Measurements from ENCODE around the gene CUL9.

Gene CUL9

DNA sequence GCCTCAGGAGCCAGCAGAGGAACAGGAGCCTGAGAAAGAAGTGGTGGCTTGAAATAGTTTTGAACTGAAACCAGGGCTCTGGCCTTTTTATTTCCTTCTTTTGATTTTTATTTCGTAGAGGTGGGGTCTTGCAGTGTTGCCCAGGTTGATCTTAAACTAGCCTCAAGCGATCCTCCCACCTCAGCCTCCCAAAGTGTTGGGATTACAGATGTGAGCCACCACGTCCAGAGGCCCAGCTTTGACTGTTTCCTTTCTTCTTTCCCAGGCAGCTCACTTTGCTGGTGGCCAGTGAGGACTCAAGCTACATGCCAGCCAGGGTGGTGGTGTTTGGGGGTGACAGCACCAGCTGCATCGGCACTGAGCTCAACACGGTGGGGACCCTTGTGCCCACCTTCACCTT lies 20.5 kb downstream of the CUL9 start:
- no peak for DNase-seq

DNA sequence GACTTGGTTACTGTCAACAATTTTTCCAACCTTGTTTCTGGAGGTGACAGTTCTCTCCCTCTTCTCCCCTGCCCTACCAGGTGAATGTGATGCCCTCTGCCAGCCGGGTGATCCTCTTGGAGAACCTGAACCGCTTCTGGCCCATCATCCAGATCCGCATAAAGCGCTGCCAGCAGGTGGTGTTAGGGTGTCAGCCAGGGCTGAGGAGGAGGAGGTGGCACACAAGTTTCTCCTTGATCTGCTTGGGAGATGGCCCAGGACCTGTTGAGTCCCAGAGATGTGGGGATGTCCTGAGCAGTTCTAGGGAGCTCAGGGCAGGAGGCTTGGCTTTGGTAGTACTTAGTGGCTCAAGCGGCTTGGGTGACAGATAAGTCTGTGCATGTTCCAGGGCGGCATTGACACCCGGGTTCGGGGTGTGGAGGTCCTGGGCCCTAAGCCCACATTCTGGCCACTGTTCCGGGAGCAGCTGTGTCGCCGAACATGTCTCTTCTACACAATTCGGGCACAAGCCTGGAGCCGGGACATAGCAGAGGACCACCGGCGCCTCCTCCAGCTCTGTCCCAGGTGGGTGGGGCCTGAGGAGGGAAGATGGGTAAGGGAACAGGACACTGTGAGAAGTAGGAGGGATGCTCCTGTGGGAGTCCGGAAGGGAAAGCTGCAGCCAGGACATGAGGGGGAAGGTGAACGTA lies 21.2 kb downstream of the CUL9 start:
- no peak for DNase-seq

DNA sequence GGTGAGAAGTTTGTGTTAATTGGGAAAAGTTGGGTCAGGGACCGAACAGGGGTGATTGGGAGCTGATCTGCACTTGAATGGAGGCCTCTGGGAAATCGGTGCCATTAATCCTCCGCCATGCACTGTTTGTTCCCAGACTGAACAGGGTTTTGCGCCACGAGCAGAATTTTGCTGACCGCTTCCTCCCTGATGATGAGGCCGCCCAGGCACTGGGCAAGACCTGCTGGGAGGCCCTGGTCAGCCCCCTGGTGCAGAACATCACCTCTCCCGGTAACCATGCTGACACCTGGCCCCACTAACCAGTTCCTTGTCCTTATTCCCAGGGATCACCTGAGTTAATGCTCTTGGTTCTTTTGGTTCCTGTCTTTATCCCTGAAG lies 21.7 kb downstream of the CUL9 start:
- no peak for DNase-seq

DNA sequence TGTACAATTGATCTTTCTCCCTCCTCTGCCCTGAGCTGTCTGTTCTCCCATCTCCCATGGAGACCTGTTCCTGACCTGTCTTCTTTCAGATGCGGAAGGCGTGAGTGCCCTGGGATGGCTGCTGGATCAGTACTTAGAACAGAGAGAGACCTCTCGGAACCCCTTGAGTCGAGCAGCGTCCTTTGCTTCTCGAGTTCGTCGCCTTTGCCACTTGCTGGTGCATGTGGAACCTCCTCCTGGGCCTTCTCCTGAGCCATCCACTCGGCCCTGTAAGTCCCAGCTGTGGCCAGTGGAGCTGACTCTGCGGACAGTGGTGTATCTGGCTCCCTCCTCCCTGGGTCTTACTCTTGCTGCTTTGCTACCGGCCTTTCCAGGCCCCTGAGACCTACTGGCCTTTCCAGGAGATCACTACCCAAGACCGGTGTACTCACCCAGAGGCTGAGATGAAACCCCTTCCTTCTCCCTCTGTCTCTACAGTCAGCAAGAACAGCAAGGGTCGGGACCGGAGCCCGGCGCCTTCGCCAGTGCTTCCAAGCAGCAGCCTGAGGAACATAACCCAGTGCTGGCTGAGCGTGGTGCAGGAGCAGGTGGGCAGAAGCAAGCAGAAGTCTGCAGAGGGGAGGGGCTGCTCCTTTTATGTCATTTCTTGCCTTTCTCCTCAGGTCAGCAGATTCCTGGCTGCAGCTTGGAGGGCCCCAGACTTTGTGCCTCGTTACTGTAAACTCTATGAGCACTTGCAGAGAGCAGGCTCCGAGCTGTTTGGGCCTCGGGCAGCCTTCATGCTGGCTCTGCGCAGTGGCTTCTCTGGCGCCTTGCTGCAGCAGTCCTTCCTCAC lies 22.5 kb downstream of the CUL9 start:
- DNase-seq, result no peak

DNA sequence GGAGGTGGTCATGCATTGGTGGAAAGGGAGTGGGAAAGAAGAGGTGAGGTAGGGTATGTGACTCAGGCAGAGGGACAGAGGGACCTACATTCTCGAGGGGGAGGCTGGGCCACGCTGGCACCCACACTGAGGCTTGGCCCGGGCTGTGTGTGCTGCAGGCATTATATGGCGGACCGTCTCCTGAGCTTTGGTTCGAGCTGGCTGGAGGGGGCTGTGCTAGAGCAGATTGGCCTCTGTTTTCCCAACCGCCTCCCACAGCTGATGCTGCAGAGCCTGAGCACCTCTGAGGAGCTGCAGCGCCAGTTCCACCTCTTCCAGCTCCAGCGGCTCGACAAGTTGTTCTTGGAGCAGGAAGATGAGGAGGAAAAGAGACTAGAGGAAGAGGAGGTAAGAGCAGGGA lies 23.9 kb downstream of the CUL9 start:
- no peak for DNase-seq

DNA sequence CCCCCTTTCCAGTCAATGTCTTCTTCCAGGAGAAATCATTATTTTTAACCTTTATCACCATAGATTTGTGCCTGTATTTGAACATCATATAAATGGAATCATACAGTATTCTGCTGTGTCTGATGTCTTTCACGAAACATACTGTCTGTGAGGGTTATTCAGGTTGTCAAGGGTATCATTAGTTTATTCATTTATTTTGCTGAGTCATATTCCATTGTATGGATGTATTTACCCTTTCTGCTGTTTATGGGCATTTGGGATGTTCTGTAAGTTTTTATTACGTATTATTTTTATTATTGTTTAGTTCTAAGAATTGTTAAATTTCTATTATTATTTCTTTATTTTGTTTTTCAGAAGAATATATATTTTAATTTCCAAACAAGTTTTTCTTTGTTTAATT lies 25.3 kb downstream of the CUL9 start:
- no peak for DNase-seq

DNA sequence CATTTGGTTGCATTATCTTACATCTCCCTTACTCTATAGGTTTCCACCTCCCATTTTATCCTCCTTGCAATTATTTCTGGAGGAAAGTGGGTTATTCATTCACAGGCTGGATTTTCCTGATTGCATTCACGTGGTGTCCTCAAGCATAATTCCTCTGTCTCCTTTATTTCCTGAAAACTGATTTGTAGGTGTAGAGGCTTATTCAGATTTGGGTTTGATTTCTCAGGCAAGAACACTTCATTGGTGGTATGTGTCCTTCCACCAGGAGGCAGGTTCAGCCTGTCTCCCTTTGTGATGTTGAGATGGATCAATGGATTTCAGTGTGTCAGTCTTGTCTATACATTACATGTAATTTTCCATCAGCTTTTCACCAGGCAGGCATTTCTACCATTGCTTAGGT lies 30.0 kb downstream of the CUL9 start:
- no peak for DNase-seq

DNA sequence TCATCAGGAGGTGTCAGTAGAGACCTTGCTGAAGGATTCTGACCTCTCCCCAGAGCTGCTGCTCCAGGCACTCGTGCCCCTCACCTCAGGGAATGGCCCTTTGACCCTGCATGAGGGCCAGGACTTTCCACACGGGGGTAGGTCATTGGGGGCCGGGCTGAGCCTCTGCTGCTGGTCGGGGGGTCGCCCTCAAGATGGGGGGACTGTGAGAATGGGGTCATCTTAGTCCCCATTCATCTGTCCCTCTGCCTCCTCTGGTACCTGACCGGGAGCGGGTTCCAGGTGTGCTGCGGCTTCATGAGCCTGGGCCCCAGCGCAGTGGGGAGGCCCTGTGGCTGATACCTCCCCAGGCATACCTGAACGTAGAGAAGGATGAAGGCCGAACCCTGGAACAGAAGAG lies 31.4 kb downstream of the CUL9 start:
- DNase-seq, result no peak

DNA sequence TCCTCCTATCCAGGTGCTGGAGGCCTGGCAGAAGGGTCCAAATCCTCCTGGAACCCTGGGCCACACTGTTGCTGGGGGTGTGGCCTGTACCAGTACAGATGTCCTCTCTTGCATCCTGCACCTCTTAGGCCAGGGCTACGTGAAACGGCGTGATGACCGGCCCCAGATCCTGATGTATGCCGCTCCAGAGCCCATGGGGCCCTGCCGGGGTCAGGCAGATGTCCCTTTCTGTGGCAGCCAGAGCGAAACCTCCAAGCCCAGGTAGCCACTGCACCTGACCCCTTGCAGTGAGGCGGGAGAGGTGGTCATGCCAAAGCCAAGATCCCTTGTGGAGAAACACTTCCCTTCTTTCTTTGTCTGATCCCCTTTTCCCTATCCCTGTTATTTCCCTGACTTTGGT lies 33.1 kb downstream of the CUL9 start:
- no peak for DNase-seq

DNA sequence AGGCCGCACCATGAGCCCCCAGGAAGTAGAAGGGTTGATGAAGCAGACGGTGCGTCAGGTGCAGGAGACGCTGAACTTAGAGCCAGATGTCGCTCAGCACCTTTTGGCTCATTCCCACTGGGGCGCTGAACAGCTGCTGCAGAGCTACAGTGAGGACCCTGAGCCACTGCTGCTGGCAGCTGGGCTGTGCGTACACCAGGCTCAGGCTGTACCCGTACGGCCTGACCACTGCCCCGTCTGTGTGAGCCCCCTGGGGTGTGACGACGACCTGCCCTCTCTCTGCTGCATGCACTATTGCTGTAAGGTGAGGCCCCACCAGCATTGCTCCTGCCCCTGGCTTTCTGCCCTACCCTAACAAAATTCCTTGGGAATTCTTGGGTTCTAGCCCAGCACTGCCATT lies 34.2 kb downstream of the CUL9 start:
- no peak for DNase-seq

DNA sequence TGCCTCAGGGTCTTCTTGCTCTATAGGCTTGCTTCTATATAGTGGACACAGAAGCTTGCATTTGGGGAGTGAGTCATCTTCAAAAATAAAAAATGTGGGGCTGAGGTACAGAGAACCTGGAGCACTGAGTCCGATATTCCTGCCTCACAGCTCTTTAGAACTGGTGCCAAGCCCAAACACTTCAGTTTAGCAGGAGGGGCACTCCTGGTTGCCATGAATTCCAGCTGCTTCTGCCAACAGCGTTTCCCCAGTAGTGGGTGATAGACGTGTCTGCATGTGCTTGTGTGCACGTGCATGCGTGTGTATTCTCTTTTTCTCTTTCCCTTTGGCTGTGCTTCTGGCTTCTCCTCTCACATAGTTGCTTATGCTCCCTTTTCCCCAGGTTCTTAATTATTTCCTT lies 35.4 kb downstream of the CUL9 start:
- DNase-seq, result no peak

DNA sequence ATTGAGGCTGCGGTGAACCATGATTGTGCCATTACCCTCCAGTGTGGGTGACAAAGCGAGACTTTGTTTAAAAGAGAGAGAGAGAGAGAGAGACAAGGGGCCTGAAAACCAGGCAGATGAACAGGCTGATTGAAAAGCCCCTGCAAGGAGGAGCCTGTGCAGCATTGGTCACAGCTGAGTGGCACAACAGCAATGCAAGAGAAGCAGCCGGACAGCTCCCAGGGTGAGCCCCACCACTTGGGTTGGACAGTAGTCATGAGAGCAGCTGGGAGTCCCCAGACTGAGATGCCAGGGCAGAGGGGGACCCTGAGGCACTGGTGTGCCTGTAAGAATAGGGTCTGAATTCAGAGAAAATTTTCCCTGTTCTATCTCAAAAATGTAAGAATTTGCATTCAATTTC lies 37.1 kb downstream of the CUL9 start:
- DNase-seq, result no peak

DNA sequence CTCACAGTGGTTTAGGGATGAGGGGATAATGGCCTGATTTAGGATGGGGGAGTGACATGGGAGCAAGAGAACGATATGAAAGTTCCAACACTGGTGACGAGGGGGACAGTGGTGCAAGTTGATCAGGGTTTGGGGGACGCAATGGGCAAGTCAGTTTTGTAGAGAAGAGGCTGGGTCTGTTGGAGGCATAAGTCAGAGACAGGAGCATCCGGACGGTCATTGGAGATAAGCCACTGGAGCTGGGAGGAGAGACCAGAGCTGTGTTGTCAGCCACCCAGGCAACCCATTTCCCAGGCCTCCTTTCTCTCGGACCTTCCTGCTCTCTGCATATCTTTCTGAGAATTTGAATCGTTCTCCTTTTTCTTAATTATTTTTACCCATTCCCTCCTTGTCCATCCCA lies 37.8 kb downstream of the CUL9 start:
- no peak for DNase-seq

DNA sequence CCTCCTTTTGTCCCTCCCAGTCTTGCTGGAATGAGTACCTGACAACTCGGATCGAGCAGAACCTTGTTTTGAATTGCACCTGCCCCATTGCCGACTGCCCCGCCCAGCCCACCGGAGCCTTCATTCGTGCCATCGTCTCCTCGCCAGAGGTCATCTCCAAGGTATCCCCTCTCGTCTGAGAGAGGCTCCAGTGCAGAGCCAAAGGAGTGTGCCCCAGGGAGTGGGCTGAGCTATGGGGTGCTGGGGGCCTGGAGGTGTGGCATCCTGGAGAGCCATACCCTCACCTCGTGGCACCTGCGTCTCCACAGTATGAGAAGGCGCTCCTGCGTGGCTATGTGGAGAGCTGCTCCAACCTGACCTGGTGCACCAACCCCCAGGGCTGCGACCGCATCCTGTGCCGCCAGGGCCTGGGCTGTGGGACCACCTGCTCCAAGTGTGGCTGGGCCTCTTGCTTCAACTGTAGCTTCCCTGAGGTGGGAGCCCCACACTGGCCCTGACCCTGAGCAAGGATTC lies 38.5 kb downstream of the CUL9 start:
- DNase-seq, result no peak

DNA sequence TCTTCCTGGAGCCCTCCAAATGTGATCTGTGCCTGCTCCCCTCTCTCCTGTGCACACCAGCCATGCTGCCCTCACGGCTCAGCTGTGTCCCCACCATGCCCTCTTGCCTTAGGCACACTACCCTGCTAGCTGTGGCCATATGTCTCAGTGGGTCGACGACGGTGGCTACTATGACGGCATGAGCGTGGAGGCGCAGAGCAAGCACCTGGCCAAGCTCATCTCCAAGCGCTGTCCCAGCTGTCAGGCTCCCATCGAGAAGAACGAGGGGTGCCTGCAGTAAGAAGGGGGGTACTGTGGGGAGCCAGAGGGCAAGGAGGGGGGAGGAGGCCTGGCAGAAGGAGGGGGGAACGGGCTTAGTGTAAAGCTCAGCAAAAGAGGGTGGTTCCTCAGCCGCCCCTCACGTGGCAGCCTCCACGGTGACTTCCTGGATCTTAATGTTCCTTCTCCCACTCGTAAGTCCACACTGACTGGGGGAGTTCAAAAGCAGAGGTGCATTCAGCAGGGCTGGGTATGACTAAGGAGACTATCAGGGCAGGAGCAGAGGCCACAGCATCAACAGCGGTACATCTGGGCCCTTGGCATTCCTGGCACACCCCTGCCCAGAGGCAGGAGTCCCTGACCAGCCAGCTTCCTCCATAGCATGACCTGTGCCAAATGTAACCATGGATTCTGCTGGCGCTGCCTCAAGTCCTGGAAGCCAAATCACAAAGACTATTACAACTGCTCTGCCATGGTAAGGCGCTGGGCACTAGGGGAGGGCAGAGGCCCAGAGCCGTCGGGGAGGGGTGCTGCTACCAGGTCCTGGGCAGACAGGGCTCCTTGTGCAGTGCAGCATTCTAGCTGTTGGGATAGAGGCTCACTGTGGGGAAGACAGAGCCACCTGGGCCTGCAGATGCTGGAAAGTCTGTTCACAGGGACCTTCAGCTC lies 39.3 kb downstream of the CUL9 start:
- DNase-seq, result no peak

DNA sequence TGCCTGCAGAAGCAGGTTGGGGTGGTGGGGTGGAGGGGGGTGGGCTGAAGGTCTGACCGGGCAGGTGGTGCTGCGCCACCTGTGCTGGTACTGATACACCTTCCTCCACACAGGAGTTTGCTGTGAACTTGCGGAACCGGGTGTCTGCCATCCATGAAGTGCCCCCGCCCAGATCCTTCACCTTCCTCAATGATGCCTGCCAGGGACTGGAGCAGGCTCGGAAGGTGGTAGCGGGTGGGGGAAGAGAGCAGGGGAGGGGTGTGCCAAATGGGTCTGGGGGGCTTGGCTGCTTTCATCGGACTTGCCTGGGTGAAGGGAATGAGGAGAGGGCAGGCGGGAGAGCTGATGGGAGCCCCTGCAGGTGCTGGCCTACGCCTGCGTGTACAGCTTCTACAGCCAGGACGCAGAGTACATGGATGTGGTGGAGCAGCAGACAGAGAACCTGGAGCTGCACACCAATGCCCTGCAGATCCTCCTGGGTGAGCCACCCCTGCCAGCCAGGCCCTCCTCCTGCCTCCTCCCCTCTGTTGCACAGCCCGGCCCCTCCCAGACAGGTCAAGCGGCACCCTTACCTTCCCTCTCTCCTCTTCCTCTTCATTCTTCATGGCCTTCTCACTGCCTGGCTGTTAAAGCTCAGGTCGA lies 40.5 kb downstream of the CUL9 start:
- DNase-seq, result no peak

DNA sequence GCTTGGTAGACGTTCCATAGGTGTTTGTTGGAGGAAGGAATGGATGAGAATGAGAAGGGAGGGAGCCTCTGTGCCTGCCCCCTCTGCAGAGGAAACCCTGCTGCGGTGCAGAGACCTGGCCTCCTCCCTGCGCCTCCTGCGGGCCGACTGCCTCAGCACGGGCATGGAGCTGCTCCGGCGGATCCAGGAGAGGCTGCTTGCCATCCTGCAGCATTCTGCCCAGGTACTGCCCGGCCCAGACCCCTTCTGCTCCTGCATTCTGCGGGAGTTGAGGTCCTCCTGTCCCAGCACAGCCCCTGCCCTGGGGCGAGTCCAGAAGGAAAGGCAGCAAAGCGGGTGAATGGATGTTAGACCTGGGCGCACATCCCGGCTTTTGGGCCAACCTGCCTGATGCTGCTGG lies 41.2 kb downstream of the CUL9 start:
- no peak for DNase-seq

DNA sequence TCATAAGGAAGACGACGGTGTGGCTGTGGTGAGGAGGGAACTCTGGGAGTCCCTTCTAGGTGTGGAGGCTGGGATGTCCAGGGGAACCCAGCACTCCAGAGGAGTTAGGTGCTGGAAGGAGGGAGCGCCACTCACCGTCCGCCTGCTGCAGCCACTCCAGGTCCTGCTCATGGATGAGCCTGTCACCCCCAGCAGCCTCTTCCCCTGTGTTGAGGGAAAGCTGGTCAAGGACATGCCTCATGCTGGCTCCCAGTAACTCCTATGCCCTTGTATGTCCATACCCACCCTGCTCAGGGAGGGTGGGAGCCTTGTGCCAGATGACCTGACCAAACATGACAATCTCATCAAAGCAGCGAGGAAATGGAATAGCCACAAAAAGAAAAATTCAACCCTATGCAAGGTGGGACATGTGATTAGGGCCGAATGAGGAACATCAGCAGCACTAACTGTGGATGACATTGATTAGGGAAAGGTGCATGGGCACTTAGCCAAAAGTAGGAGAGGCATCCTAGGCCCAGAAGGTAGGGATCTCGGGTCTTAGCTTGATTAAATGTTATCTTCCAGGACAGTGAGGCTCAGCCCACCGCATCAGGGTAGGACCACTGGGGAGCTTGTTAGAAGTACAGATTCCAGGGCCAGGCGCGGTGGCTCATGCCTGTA lies 44.3 kb downstream of the CUL9 start:
- DNase-seq, result no peak

DNA sequence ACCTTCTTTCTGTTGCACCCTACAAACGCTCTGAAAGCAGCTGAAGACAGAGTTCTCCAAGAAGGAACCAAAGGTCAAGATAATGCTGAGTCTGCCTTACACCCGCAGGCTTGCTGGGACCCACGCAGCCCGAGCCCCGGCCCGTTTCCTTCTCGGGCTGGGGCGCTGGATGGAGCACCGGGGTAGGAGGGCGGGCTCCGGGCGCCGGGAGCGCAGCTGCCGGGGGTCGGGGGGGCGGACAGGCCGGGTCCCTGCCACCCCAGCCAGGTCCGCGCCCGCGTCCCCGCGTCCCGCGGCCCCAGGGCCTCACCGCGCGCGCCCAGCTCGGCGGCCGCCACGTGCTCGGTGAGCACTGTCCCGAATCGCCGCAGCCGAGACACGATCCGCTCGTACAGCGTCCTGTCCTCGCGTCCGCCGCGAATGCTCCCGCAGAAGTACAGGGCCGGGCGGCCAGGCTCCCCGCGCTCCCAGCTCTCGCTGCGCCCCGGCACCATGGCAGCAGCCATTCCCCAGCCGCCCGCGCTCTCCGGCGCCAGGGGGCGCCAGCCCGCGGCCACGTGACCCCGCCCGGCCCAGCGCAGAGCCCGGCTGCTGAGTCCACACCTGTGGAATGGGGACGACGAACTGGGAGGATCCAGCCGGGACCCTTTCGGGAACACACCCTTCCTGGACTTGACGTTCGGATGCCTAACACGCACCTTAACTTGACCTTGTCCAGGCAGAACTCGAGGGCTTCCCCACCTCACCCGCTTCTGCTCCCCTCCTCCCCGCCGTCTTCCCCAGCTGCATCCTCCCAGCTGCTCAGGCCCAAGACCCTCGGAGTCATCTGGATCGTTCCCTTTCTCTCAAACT lies 47.2 kb downstream of the CUL9 start, which contains the start of gene DNPH1:
DNPH1 (minus strand) TSS at position 531 of the 852 bp plus-strand sequence; CDS start at position 506, 25 bp downstream.
- peak; percentile 76 for DNase-seq

DNA sequence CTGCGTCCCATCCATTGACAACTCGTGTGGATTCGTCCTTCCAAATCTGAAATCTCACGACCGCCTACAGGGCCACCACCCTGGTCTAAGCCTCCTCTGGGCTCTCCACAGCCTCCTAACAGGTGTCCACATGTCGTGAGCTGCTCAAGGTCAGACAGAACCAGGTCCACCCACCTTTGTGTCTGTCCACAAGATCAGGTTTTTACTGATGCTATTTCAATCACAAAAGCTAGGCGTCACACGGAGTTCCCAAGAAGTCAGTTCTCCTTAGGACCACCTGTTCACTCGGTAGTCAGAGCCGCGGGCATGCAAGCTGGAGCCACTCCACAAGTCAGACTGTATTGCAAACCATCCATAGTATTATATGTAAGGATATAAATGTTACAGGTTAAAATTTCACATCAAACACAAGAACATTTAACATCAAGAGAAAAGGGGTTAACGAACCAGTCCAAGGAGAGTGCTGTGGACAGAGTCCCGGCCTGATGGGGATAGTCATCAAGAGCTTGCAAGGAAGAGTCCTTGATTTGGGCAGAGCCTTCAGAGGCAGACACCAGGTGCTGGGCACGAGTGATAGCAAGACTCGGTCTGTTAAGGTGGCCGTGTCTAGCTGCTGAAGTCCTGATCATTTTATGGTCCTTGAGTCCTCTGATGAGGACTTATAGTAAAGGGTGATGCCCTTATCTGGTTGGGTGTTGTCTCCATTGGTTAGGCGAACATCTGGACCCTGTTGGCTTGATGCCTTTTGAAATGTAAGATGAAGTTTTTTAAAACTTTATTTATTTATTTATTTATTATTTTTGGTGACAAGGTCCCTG lies 48.0 kb downstream of the CUL9 start:
- DNase-seq, result no peak

All from EL (cell line).